HL-60 (cell line): ENCODE results near the gene SERPINE1.

Source experiments
- CTCF ChIP-seq: IDR thresholded peaks from one replicate; pipeline ENCODE4 v1.5.1; 2011; ENCODE audit warnings: low read length, control low read depth, inconsistent platforms; ENCODE audit not compliant: insufficient read depth
- GABPA ChIP-seq: IDR thresholded peaks from 2 replicates; pipeline ENCODE4 v1.6.1; 2012; ENCODE audit warnings: low read depth
- POLR2AphosphoS5 ChIP-seq: IDR thresholded peaks from 2 replicates; pipeline ENCODE4 v1.6.1; 2012; ENCODE audit warnings: low read depth
- REST ChIP-seq: IDR thresholded peaks from 2 replicates; pipeline ENCODE4 v1.6.1; 2012; ENCODE audit warnings: low read depth; ENCODE audit not compliant: insufficient replicate concordance
- SPI1 ChIP-seq: IDR thresholded peaks from 2 replicates; pipeline ENCODE4 v1.6.1; 2012; ENCODE audit warnings: low read depth, mild to moderate bottlenecking, borderline replicate concordance

- TF ChIP-seq CTCF = no peak
- peak; percentile 99 for TF ChIP-seq REST
- TF ChIP-seq SPI1 = peak; percentile 49; the same call in 1 of the 2 replicates
- no peak for TF ChIP-seq POLR2AphosphoS5
- no peak for TF ChIP-seq GABPA
Observed at GRCh38 chr7:101165075-101165957, 38.4 kb downstream of the SERPINE1 start, which contains the start of gene VGF.
